Measurements from ENCODE around the gene FRMD8.

GRCh38 chr11:65416841-65417701, 30.6 kb downstream of the FRMD8 start:
- TF ChIP-seq, protein P1, sequence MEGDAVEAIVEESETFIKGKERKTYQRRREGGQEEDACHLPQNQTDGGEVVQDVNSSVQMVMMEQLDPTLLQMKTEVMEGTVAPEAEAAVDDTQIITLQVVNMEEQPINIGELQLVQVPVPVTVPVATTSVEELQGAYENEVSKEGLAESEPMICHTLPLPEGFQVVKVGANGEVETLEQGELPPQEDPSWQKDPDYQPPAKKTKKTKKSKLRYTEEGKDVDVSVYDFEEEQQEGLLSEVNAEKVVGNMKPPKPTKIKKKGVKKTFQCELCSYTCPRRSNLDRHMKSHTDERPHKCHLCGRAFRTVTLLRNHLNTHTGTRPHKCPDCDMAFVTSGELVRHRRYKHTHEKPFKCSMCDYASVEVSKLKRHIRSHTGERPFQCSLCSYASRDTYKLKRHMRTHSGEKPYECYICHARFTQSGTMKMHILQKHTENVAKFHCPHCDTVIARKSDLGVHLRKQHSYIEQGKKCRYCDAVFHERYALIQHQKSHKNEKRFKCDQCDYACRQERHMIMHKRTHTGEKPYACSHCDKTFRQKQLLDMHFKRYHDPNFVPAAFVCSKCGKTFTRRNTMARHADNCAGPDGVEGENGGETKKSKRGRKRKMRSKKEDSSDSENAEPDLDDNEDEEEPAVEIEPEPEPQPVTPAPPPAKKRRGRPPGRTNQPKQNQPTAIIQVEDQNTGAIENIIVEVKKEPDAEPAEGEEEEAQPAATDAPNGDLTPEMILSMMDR (conservative IDR thresholded peaks at IDR 0.05; ENCODE audit: low read depth, low read length), result no peak
- no peak for TF ChIP-seq EZH2 (IDR thresholded peaks at IDR 0.05; ENCODE audit: low read length, unreplicated experiment)
